Skin of body (tissue), 2 donors: Measurements from ENCODE around the gene HDAC5. TPM values are rescaled to one million over a fixed set of nuclear protein-coding genes. Genes with fewer than 3 reads are reported as not detected.
"Not testable (repeated sequence)": the region's sequence is repeated elsewhere in the genome, so short reads cannot be mapped to it uniquely, and the experiment has no call there.

Experiments
- DNase-seq: peaks from one replicate; lab custom pipeline; 2025; lab: John Stamatoyannopoulos, UW
- total RNA-seq: library from RNA; depleted of rRNA; stranded (reverse); fragments of >200 nt; gene quantifications from one replicate; pipeline ENCODE4 v1.2.3, GENCODE V29; 2014

Gene HDAC5
- total RNA-seq, 1 donor from 2014 or later: 55.1 TPM

GRCh38 chr17:44111777-44112176, 11.7 kb downstream of the HDAC5 start:
- no peak for DNase-seq

GRCh38 chr17:44110823-44111633, 12.4 kb downstream of the HDAC5 start:
- peak; percentile 93 for DNase-seq

DNA sequence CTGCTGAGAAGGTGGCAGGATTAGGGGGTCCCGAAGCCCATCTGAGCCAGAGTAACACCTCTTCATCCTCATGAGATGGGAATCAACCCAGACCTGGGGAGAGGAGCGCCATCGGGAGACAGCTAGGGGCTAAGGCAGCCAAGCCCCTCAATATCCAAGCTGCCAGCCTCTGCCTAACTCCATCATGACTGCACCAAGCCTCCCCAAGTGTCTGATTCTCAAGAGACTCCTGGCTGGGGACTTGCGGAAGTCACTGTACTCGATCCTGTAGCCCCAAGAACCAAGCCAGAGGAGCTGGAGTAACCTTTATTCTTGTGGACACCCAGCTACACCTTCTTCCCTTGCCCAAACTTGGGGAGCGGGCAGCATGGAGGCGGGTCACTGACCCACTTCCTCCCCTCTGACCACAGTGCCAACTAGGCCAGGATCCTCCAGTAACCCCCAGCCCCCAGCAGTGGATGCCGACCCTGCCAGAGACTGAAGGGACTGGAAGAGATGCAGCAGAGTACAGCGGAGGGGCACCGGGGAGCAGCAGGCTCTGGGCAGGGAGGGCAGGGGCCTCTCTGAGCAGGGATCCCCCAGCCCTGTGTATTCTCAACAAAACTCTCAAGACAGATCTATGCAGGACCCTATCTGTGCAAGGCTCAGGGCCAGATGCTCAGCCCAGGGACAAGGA, 13.3 kb downstream of the HDAC5 start:
- no peak for DNase-seq

- no peak for DNase-seq
These were observed 14.2 kb downstream of the HDAC5 start for GRCh38 chr17:44109312-44109630.

- no peak for DNase-seq
These were observed 14.8 kb downstream of the HDAC5 start for GRCh38 chr17:44108440-44109311.

DNA sequence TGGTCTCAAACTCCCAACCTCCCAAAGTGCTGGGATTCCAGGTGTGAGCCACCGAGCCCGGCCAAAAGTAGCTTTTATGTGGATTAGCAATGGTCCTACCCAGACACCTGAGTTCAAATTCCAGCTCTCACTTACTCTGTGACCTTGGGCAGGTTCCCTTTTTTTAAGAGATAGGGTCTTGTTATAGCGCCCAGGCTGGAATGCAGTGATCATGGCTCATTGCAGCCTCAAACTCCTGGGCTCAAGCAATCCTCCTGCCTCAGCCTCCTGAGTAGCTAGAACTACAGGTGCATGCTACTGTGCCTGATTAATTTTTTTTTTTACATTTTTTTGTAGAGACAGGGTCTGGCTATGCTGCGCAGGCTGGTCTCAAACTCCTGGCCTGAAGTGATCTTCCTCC, 16.6 kb downstream of the HDAC5 start:
- DNase-seq: no peak

- DNase-seq: no peak
These were observed 17.5 kb downstream of the HDAC5 start for GRCh38 chr17:44105941-44106340.

DNA sequence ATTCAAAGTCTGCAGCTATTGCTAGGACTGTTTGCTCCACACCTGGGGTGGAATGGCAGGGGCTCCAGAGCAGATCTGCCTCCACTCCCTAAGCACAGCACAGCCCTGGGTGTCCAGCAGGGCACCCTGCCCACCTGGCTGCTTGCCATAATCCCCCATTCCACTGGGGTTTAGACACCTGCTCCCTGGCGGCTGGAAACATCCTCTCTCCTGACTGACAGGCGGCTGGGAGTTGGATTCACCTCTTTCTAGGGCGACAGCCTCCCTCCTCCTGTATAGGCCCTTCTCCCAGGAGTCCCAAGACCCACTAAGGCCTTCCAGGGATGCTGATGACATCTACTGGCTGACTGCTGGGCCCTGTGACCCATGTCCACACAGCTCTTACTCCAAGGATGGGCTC, 18.0 kb downstream of the HDAC5 start:
- no peak for DNase-seq

DNA sequence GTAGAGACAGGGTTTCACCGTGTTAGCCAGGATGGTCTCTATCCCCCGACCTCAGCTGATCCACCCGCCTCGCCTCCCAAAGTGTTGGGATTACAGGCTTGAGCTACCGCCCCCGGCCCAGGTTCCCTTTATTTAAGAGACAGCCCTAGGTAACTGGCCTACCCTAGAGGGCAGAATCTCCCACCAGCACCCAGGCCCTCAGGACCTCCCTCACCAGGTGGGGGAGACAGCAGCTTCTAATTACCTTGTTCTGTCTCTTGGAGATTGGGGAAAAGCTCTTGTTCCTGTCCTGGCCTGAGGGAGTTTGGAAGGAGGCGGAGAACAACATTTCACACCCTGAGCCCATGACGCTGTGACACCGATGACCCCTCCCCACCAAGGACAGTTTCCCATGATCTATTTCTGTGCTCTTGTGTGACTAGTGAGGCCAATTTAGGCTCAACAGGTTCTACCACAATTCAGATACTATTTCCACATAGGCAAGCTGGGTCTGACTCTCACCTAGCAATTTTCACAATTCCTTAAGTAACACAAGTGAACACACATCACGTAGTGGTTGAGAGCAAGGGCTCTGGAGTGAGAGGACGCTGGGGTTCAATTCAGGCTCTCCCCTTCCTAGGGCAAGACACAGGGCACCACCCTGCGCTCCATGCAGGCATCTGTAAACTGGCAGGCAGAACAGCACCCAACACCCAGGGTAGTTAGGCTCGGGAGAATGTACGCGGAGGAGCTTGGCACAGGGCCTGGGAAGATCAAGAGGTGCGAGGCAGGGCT, 20.4 kb downstream of the HDAC5 start:
- DNase-seq: peak; percentile 16

DNA sequence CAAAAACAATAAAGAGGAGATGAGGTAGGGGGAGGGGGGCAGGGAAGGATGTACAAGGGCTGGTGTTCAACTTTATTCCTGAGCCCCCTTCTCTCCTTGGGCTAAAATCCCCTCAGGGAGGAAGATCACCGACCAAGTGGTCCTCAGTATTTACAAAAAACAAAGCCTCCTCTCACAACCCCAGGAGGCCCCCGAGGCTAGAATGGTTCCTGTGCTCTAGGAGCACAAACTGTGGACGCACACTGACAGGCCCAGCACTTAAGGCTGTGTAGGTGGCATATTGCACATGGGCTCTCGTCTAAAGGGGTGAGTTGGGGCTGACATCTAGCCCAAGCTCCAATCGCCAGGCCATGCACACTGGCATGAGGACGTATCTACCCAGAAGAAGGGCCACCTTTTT, 21.6 kb downstream of the HDAC5 start:
- not testable (repeated sequence) for DNase-seq

GRCh38 chr17:44097110-44097958, 26.1 kb downstream of the HDAC5 start:
- no peak for DNase-seq

DNA sequence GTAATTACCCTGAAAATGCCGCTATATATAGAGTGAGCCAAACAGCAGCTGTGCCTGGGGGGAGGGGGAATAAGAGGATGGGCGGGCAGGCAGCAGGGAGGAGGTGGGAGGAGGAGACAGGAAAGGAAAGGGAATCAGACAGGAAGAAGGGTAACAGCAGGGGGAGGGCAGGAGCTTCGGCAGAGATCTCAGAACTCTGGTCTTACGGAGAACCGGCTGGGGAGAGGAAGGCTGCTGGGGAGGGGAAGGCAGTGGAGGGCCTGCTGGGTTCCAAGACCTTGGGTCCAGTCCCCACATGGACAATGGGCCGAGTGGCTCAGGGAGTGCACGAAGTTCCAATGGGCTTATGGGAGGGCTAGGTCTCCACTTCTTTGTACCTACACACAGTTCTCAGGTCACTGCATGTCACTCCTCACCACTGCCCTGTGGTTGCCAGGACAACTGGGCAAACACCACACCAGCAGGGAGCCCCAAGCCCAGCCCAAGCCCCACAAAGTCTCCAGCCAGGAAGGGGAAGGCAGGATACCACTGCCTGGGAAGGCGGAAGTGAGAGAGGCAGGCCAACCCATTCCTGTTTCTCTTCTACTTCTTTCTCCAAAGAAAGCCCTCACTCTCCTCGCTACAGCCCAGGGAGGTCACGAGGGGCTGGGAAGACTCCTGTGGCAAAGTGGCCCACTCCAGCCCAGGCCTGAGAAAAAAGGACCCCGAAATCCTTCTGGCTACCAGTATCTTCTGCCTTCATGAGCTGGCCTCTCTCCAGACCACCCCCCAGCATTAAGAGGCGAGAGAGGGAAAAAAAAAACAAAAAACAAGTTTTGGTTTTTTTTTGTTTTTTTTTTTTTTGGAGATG, 27.6 kb downstream of the HDAC5 start:
- DNase-seq: peak; percentile 88

GRCh38 chr17:44095388-44095646, 28.1 kb downstream of the HDAC5 start:
- no peak for DNase-seq

DNA sequence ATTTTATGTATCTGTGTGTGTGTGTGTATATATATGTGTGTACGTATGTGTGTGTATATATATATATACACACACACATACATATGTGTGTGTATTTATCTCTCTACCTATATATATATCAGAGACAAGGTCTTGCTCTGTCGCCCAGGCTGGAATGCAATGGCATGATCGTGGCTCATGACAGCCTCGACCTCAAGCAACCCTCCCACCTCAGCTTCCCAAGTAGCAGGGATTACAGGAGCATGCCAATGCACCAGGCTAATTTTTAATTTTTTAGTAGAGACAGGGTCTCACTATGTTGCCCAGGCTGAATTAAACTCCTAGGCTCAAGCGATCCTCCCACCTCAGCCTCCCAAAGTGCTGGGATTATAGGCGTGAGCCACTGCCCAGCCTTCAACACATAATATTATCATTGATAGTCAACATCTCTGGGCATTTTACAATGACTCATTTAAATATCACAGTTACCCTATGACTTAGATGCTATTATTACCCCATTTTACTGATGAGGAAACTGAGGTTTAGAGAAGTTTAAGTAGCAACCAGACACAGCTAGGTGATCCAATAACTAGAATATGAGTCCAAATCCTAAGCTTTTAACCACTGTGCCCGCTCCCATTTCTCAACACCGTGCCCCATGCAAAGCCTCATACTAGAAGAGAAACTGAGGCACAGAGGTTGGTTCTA, 28.6 kb downstream of the HDAC5 start:
- no peak for DNase-seq

- DNase-seq: no peak
These were observed 30.1 kb downstream of the HDAC5 start for GRCh38 chr17:44093231-44093900.

GRCh38 chr17:44092051-44092450, 31.4 kb downstream of the HDAC5 start:
- no peak for DNase-seq

GRCh38 chr17:44091200-44091997, 32.0 kb downstream of the HDAC5 start:
- DNase-seq: no peak

DNA sequence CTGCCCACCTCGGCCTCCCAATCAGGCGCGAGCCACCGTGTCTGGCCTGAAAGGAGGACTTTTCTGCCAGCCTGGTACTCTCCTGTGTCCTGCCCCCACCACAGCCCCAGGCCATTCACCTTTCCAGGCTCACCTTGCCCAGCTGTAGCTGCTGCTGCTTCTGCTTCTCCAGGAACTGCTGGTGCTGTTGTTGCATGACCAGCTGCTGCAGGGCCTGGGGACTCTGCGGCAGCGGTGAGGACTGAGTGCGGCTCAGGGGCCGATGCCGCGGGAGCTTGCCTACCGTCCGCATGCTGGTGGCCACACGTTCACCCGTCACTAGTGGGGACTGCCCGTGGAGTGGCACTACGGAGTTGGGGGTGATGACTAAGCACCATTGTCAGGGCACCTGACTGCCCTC, 35.2 kb downstream of the HDAC5 start:
- DNase-seq: no peak
